Fibroblast of lung (primary cell): ENCODE results near the gene TCEA3.

Source experiments
- EZH2 ChIP-seq: IDR thresholded peaks from 2 replicates; pipeline ENCODE4 v1.5.1; 2012; ENCODE audit warnings: low read length, control low read depth, mild to moderate bottlenecking; ENCODE audit errors: missing control alignments
- TF ChIP-seq, protein P1 (sequence below), 2 donors: IDR thresholded peaks in 1 of 2; conservative IDR thresholded peaks in 1 of 2; 1 replicate in 1 of 2; 2 replicates in 1 of 2; pipeline ENCODE4 v1.5.1; 2011 to 2012; ENCODE audit warnings: low read length in 2 of 2, control low read depth in 1 of 2, inconsistent platforms in 1 of 2, low read depth in 1 of 2, mild to moderate bottlenecking in 1 of 2

DNA sequence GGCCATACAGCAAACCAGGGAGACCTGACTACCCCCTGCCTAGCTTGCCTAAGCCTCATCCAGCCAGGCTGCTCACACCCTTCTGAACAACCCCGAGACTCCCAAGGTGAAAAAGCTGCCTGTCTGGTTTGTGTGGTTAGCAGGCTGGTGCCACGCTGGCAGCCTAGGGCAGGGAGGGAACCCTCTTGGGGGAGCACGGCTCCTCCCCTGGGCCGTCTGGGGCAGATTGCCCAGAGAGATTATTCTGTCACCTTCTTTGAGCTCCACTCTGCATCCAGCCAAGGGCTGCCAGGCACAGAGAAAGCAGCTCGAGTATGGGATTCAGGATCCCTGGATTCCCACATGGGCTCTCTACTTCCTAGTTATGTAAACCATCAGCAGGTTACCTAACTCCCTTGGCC lies 27.5 kb upstream of the TCEA3 start:
- TF ChIP-seq EZH2 = no peak
- TF ChIP-seq, protein P1, sequence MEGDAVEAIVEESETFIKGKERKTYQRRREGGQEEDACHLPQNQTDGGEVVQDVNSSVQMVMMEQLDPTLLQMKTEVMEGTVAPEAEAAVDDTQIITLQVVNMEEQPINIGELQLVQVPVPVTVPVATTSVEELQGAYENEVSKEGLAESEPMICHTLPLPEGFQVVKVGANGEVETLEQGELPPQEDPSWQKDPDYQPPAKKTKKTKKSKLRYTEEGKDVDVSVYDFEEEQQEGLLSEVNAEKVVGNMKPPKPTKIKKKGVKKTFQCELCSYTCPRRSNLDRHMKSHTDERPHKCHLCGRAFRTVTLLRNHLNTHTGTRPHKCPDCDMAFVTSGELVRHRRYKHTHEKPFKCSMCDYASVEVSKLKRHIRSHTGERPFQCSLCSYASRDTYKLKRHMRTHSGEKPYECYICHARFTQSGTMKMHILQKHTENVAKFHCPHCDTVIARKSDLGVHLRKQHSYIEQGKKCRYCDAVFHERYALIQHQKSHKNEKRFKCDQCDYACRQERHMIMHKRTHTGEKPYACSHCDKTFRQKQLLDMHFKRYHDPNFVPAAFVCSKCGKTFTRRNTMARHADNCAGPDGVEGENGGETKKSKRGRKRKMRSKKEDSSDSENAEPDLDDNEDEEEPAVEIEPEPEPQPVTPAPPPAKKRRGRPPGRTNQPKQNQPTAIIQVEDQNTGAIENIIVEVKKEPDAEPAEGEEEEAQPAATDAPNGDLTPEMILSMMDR (conservative IDR thresholded peaks at IDR 0.05 in 1 of 2, IDR thresholded peaks at IDR 0.05 in 1 of 2; ENCODE audit: low read depth in 1 of 2, low read length in 2 of 2) = no peak
